Endothelial cell of coronary artery (primary cell): ENCODE measurements around the gene CDHR3. TPM values are rescaled to one million over a fixed set of nuclear protein-coding genes. Genes with fewer than 3 reads are reported as not detected.

ENCODE experiments used
- total RNA-seq: library from RNA; depleted of rRNA; stranded (reverse); fragments of >200 nt; gene quantifications from 2 replicates; pipeline ENCODE4 v1.2.3, GENCODE V29; 2014

CDHR3 gene
- 1.3 and 1.7 TPM in 2 replicates for total RNA-seq

GRCh38 chr7:105963038-105963667 lies at the start of gene CDHR3:
CDHR3 (plus strand) TSS chr7:105963264; CDS start chr7:105963319, 55 bp downstream.

Other genes starting within 250 kb of the CDHR3 start
- 5.5 and 6.5 TPM in 2 replicates for gene ATXN7L1, start 86.7 kb upstream of the CDHR3 start, total RNA-seq
- 41.7 and 56.0 TPM in 2 replicates for gene SYPL1, start 149.0 kb downstream of the CDHR3 start, total RNA-seq